ENCODE results near the gene BCL2L13. TPM values are rescaled to one million over a fixed set of nuclear protein-coding genes. Genes with fewer than 3 reads are reported as not detected.

BCL2L13 gene
- total RNA-seq, 4 donors from 2014 or later = 15.3 to 35.3 (median 30.1) TPM

DNA sequence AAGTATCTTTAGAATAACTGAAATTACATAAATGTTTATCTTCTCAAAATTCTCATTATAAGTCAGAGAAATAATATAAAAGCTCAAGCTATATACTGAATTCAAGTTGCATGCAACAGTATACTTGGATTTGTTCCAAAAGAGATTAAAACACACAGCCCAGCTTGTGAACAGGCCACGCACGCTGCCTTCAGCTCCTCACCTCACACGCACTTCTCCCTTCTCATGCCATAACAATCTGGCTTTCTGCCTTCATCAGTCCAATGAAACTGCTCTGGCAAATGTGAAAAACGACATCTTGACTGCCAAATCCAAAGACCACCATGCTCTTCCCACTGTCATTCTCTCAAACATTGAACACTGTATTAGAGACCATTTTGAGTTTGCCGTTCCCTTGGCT is 32.1 kb upstream of the BCL2L13 start:
- intact Hi-C loops (cut with DNase I; ENCODE audit: low total_unique reads) = no loop called here
- H3K9me3 ChIP-seq = no peaks in the 10 kb centered on the region
- TF ChIP-seq, protein P1, sequence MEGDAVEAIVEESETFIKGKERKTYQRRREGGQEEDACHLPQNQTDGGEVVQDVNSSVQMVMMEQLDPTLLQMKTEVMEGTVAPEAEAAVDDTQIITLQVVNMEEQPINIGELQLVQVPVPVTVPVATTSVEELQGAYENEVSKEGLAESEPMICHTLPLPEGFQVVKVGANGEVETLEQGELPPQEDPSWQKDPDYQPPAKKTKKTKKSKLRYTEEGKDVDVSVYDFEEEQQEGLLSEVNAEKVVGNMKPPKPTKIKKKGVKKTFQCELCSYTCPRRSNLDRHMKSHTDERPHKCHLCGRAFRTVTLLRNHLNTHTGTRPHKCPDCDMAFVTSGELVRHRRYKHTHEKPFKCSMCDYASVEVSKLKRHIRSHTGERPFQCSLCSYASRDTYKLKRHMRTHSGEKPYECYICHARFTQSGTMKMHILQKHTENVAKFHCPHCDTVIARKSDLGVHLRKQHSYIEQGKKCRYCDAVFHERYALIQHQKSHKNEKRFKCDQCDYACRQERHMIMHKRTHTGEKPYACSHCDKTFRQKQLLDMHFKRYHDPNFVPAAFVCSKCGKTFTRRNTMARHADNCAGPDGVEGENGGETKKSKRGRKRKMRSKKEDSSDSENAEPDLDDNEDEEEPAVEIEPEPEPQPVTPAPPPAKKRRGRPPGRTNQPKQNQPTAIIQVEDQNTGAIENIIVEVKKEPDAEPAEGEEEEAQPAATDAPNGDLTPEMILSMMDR (IDR thresholded peaks at IDR 0.05) = no peak
- no peak for TF ChIP-seq POLR2A (IDR thresholded peaks at IDR 0.05)
- no peaks in the 10 kb centered on the region for H3K36me3 ChIP-seq
- DNase-seq = no peak
- no peaks in the 10 kb centered on the region for H3K4me1 ChIP-seq
- no peak overlapping the region for H3K4me3 ChIP-seq
- no peak overlapping the region for H3K27ac ChIP-seq
- H3K27me3 ChIP-seq = no peaks in the 10 kb centered on the region

DNA sequence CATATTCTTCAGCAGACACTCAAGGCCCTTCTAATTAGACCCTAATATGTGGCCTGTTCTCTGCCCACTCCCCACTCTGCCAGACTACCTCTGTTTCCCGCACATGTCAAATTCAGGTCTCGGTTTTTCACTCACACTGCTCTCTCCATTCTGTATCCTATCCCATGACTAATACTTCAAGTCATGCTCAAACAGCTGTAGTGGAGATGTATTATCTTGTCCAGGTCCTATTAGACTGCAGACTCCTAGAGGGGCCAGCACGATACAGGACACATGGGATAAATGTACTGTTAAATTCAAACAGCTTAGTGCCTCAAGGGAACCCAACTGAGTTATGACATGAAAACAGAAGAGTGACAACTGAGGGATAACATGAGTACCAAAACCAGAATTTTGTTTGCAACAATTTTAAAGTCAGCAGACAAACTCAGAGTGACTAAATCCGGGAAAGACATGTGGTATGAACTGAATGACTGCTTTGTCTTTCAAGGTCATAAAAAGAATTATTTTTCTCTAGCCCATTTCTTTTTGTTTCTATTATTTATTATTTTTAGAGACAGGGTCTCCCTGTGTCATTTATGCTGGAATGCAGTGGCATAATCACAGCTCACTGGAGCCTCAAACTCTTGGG is 30.6 kb upstream of the BCL2L13 start:
- H3K36me3 ChIP-seq = no peaks in the 10 kb centered on the region
- no peak for TF ChIP-seq POLR2A (IDR thresholded peaks at IDR 0.05)
- TF ChIP-seq, protein P1 (IDR thresholded peaks at IDR 0.05) = no peak
- no peaks in the 10 kb centered on the region for H3K27me3 ChIP-seq
- no peaks in the 10 kb centered on the region for H3K4me1 ChIP-seq
- H3K4me3 ChIP-seq = no peak overlapping the region
- no peaks in the 10 kb centered on the region for H3K9me3 ChIP-seq
- intact Hi-C loops (cut with DNase I; ENCODE audit: low total_unique reads) = no loop called here
- no peak overlapping the region for H3K27ac ChIP-seq
- no peak for DNase-seq

DNA sequence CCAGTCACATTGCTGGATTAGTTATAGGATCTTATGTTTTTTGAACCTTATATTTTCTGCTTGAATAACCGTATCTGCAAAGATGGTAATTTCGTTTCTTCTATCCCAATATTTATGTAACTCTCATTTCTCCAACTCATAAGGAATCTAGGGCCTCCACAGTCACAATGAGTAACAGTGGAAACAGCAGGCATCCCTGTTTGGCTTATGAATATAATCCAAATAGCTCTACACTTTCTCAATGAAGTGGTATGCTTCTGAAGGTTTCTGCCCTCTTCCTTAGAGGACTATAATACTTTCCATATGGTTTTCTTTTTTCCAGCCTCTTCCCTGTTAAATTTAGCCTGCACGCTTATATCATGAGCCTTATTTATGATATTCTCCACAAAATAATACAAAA is 26.5 kb upstream of the BCL2L13 start:
- Histone ChIP-seq H3K27ac (no peak overlapping the region), H3K36me3 (no peaks in the 10 kb centered on the region), H3K4me3 (no peak overlapping the region), H3K9me3 (no peaks in the 10 kb centered on the region), H3K4me1 (no peaks in the 10 kb centered on the region), H3K27me3 (no peaks in the 10 kb centered on the region)
- no peak for DNase-seq
- intact Hi-C loops (cut with DNase I; ENCODE audit: low total_unique reads) = no loop called here
- TF ChIP-seq, protein P1 (IDR thresholded peaks at IDR 0.05) = no peak
- TF ChIP-seq POLR2A (IDR thresholded peaks at IDR 0.05) = no peak

DNA sequence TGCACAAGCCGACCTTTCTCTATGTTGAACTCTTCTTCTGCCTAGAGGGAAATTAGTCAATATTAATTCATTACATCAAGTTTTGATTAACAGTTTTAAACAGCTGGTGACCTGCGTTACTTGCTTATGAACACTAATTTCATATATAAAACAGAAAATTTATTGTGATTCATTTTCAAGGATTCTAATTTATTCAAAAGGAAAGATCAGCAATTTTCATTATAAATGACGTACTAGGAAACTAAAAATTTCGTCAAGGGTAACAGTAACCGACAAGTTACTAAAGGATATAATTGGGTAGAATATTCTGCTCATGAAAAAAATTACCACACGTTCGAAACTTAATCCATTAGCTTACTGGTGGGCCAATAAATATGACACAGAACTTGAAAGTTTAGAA is 25.3 kb upstream of the BCL2L13 start:
- Histone ChIP-seq H3K9me3 (no peaks in the 10 kb centered on the region), H3K27ac (no peak overlapping the region), H3K27me3 (no peaks in the 10 kb centered on the region), H3K4me3 (no peak overlapping the region), H3K36me3 (no peaks in the 10 kb centered on the region), H3K4me1 (no peaks in the 10 kb centered on the region)
- intact Hi-C loops (cut with DNase I; ENCODE audit: low total_unique reads) = no loop called here
- no peak for DNase-seq
- no peak for TF ChIP-seq POLR2A (IDR thresholded peaks at IDR 0.05)
- TF ChIP-seq, protein P1 (IDR thresholded peaks at IDR 0.05) = no peak

DNA sequence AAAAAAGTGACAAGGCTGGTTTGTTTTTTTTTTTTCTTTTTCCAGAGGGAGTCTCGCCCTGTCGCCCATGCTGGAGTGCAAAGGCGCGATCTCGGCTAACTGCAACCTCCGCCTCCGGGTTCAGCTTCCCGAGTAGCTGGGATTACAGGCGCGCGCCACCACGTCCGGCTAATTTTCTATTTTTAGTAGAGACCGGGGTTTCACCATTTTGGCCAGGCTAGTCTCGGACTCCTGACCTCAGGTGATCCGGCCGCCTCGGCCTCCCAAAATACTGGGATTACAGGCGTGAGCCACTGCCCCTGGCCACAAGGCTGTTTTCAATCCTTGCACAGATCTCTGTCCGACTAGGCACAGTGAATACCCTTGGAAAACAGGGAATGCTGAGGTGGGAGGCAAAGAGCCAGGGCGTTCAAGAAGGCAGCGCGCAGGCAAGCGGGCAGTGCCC is 10.6 kb upstream of the BCL2L13 start:
- intact Hi-C loops (cut with DNase I; ENCODE audit: low total_unique reads) = no loop called here

More for the DNA sequence above, 10.6 kb upstream of the BCL2L13 start:
- peak overlapping the region; percentile 91 to 93 for H3K27ac ChIP-seq
- peak overlapping the region; percentile 93 to 100 for H3K4me3 ChIP-seq
- TF ChIP-seq POLR2A (IDR thresholded peaks at IDR 0.05) = no peak
- TF ChIP-seq, protein P1 (IDR thresholded peaks at IDR 0.05) = no peak
- DNase-seq = no peak
- peaks cover 6 to 8% of the 10 kb centered on the region in 2 donors for H3K4me1 ChIP-seq
- H3K27me3 ChIP-seq = no peaks in the 10 kb centered on the region
- H3K9me3 ChIP-seq = no peaks in the 10 kb centered on the region
- no peaks in the 10 kb centered on the region for H3K36me3 ChIP-seq

Measured in uterus (tissue), 4 donors.